ENCODE measurements around the gene CYP2A13. TPM values are rescaled to one million over a fixed set of nuclear protein-coding genes. Genes with fewer than 3 reads are reported as not detected.
A peak's percentile ranks its signal among the peaks of the same experiment; 100 is the strongest.
"Not testable (repeated sequence)": the region's sequence is repeated elsewhere in the genome, so short reads cannot be mapped to it uniquely, and the experiment has no call there.

CYP2A13 gene
- total and polyA plus RNA-seq, 9 of the 15 experiments (the other 6 are each of a cell fraction or from before 2014, with no cell fraction given): not detected

- TF ChIP-seq CBX3 (IDR thresholded peaks at IDR 0.05; ENCODE audit: borderline replicate concordance in 1 of 2, low read length in 2 of 2) (peak in 1 of 2 experiments; percentile 88; a peak in 2 of 3 replicates), TRIM28 (IDR thresholded peaks at IDR 0.05) (peak; percentile 80; the same call in 1 of the 2 replicates), NFE2 (IDR thresholded peaks at IDR 0.05; ENCODE audit: low read depth) (peak; percentile 76), MAFG (tag; conservative IDR thresholded peaks at IDR 0.05) (peak; percentile 75), FOSL1 (tag; conservative IDR thresholded peaks at IDR 0.05) (0 out of 2 replicates have a peak, but pooled peaks have one; percentile 16), ZNF316 (IDR thresholded peaks at IDR 0.05) (peak; percentile 72)
Observed at GRCh38 chr19:41039806-41040205, 48.4 kb upstream of the CYP2A13 start (continued).

GRCh38 chr19:41045095-41045494 lies 43.2 kb upstream of the CYP2A13 start:
- H3K79me2 ChIP-seq (ENCODE audit: control insufficient read depth, insufficient read depth, low read length); in situ Hi-C loops (cut with MboI); H3K9me3 ChIP-seq (replicated peaks; ENCODE audit: control insufficient read depth, insufficient read depth, low read depth, low read length); H4K20me1 ChIP-seq (replicated peaks; ENCODE audit: control insufficient read depth, insufficient read depth, low read length); H3K27ac ChIP-seq (ENCODE audit: extremely low read depth, low read depth, low read length); H3K36me3 ChIP-seq (ENCODE audit: control insufficient read depth, insufficient read depth, low read length); CTCF ChIA-PET (ENCODE audit: low intra/inter-chr PET ratio); H3K9me1 ChIP-seq (ENCODE audit: control insufficient read depth, insufficient read depth, low read length); H3K4me3 ChIP-seq; intact Hi-C loops (cut with micrococcal nuclease); H3K9ac ChIP-seq (ENCODE audit: insufficient read depth in 1 of 2, low read depth in 2 of 2, low read length in 2 of 2); H2AFZ ChIP-seq (ENCODE audit: low read depth, low read length); BruUV-seq (replicated peaks); H3K4me2 ChIP-seq (ENCODE audit: insufficient read depth, low read length); H3K4me1 ChIP-seq (replicated peaks in 1 of 2; ENCODE audit: control insufficient read depth in 2 of 2, insufficient read depth in 2 of 2, low read length in 2 of 2); TF ChIP-seq JUND (tag; IDR thresholded peaks at IDR 0.05; ENCODE audit: borderline replicate concordance, low read depth, low read length); ATF3 (CRISPR knock-in tag; conservative IDR thresholded peaks at IDR 0.05): not testable (repeated sequence)
- TF ChIP-seq JUND (IDR thresholded peaks at IDR 0.05; ENCODE audit: borderline replicate concordance, low read depth, low read length): peak; percentile 46; the same call in 1 of the 2 replicates
- TF ChIP-seq ARID1B (IDR thresholded peaks at IDR 0.05): peak; percentile 38; the same call in 1 of the 2 replicates
- peak; percentile 37; the same call in 1 of the 2 replicates for TF ChIP-seq ATF7 (IDR thresholded peaks at IDR 0.05)
- peak; percentile 79 for TF ChIP-seq ATF3 (IDR thresholded peaks at IDR 0.05)
- TF ChIP-seq MEF2A (IDR thresholded peaks at IDR 0.05; ENCODE audit: control insufficient read depth, low read depth, low read length): 0 out of 2 replicates have a peak, but pooled peaks have one; percentile 46
- TF ChIP-seq ZNF263 (CRISPR knock-in tag; IDR thresholded peaks at IDR 0.05; ENCODE audit: borderline replicate concordance): peak; percentile 88
- TF ChIP-seq FOSL1 (tag; conservative IDR thresholded peaks at IDR 0.05): peak; percentile 76
- peak; percentile 23 for TF ChIP-seq MEIS2 (IDR thresholded peaks at IDR 0.05; ENCODE audit: partially characterized antibody)
- TF ChIP-seq PKNOX1 (IDR thresholded peaks at IDR 0.05): 0 out of 2 replicates have a peak, but pooled peaks have one; percentile 10
- FAIRE-seq (peak; percentile 77), DNase-seq (ENCODE audit: extremely low read depth in 1 of 4, low spot score in 3 of 4) (peak in 1 of 4 experiments; percentile 10), ATAC-seq (peak; percentile 78)
- POLR2A ChIA-PET: interaction anchor here (0.7 kb wide), 1 partner anchor 1957 kb away, joined by 7 read pairs; no protein-coding TSS in a partner anchor
- peaks cover 0 to 26% of the 10 kb centered on the region in 2 experiments; a peak in 3 of 5 replicates for H3K27me3 ChIP-seq (ENCODE audit: control insufficient read depth in 2 of 2, insufficient read depth in 2 of 2, low read length in 2 of 2)
- WGBS (ENCODE audit: insufficient coverage, low coverage, missing lambda C conversion rate): 0% methylated on average over 1 of the region's 1 CpG
